Endothelial cell of umbilical vein (primary cell): ENCODE data around the gene DHCR7. TPM values are rescaled to one million over a fixed set of nuclear protein-coding genes. Genes with fewer than 3 reads are reported as not detected.

Experiments used
- BruUV-seq: library from RNA; stranded (reverse); fragments of 400-500 nt; replicated peaks from 2 replicates; lab custom pipeline; 2021; lab: Mats Ljungman, UMichigan
- CTCF ChIA-PET: fragments of 300-600, 350-600 bp; sonication (Branson Sonifier 250); formaldehyde crosslinking; loops from one replicate; lab custom pipeline; 2021; ENCODE audit warnings: antibody characterized with exemption, inconsistent platforms; lab: Charles Lee
- POLR2A ChIA-PET: fragments of 300-600, 350-600 bp; sonication (Branson Sonifier 250); formaldehyde crosslinking; loops from one replicate; lab custom pipeline; 2021; ENCODE audit warnings: antibody characterized with exemption, inconsistent platforms; lab: Charles Lee
- DNase-seq: peaks from one replicate; pipeline ENCODE4 v3.0.0-alpha.2; 2011; ENCODE audit warnings: low read depth, low spot score
- FAIRE-seq: peaks from 2 replicates; lab custom pipeline; 2011; peaks lifted over from hg19 to GRCh38; lab: Jason Lieb, UNC
- H2AFZ ChIP-seq: 2 replicates; pipeline ENCODE4 v1.6.0; 2012; ENCODE audit warnings: low read depth, low read length, control low read depth, inconsistent platforms
- H3K27ac ChIP-seq: 2 replicates; pipeline ENCODE4 v1.5.1; 2011; ENCODE audit warnings: low read depth, mild to moderate bottlenecking, control low read depth, low read length, moderate library complexity; ENCODE audit not compliant: insufficient read depth
- H3K27me3 ChIP-seq, 2 experiments: 2 replicates each; pipeline versions ENCODE4 v1.6.0 to v1.6.1; 2011; ENCODE audit warnings: low read length in 2 of 2, mixed read lengths in 1 of 2; ENCODE audit not compliant: control insufficient read depth in 2 of 2, insufficient read depth in 2 of 2
- H3K36me3 ChIP-seq, 2 experiments: 2 replicates in 1 of 2; 3 replicates in 1 of 2; pipeline ENCODE4 v1.5.1; 2011; ENCODE audit warnings: low read length in 2 of 2, mild to moderate bottlenecking in 1 of 2, moderate library complexity in 1 of 2; ENCODE audit not compliant: control insufficient read depth in 2 of 2, insufficient read depth in 2 of 2; ENCODE audit errors: extremely low read depth in 1 of 2
- H3K4me1 ChIP-seq: 3 replicates; pipeline ENCODE4 v1.5.1; 2011; ENCODE audit warnings: mild to moderate bottlenecking, low read length; ENCODE audit not compliant: control insufficient read depth, insufficient read depth; ENCODE audit errors: extremely low read depth
- H3K4me2 ChIP-seq: 2 replicates; pipeline ENCODE4 v1.6.1; 2011; ENCODE audit warnings: low read length, control low read depth, mixed read lengths; ENCODE audit not compliant: insufficient read depth
- H3K4me3 ChIP-seq, 3 experiments: fragments of 200-600 bp in 1 of 3; sonication (generic), shearing (Covaris generic) in 1 of 3; replicated peaks in 1 of 3; 2 replicates each; pipeline ENCODE4 v1.5.1; 2011 to 2016; ENCODE audit warnings: control low read depth in 3 of 3, low read length in 3 of 3, mild to moderate bottlenecking in 2 of 3, inconsistent platforms in 1 of 3, low read depth in 1 of 3, moderate library complexity in 1 of 3; ENCODE audit not compliant: insufficient read depth in 1 of 3
- H3K79me2 ChIP-seq: 2 replicates; pipeline ENCODE4 v1.6.0; 2012; ENCODE audit warnings: low read length, inconsistent platforms; ENCODE audit not compliant: control insufficient read depth, insufficient read depth
- H3K9ac ChIP-seq: replicated peaks from 2 replicates; pipeline ENCODE3; 2011; ENCODE audit warnings: low read length, control low read depth; ENCODE audit not compliant: insufficient read depth; ENCODE audit errors: extremely low read depth
- H3K9me1 ChIP-seq: replicated peaks from 3 replicates; pipeline ENCODE4 v1.6.0; 2011; ENCODE audit warnings: mild to moderate bottlenecking, low read length; ENCODE audit not compliant: control insufficient read depth, insufficient read depth; ENCODE audit errors: extremely low read depth
- H3K9me3 ChIP-seq: replicated peaks from 2 replicates; pipeline ENCODE4 v1.5.1; 2012; ENCODE audit warnings: low read length, inconsistent platforms; ENCODE audit not compliant: control insufficient read depth, insufficient read depth
- H4K20me1 ChIP-seq: replicated peaks from 2 replicates; pipeline ENCODE3; 2011; ENCODE audit warnings: mild to moderate bottlenecking, low read length; ENCODE audit not compliant: control insufficient read depth, insufficient read depth; ENCODE audit errors: extremely low read depth
- EZH2 ChIP-seq: IDR thresholded peaks from 2 replicates; pipeline ENCODE4 v1.6.1; 2012; ENCODE audit warnings: borderline replicate concordance, low read depth, mild to moderate bottlenecking, moderate library complexity, low read length, inconsistent platforms; ENCODE audit not compliant: severe bottlenecking
- FOS ChIP-seq: IDR thresholded peaks from 2 replicates; pipeline ENCODE4 v1.6.1; 2011; ENCODE audit warnings: mild to moderate bottlenecking, low read length, moderate library complexity, borderline replicate concordance; ENCODE audit not compliant: insufficient read depth
- GATA2 ChIP-seq: IDR thresholded peaks from 2 replicates; pipeline ENCODE4 v1.7.0; 2011; ENCODE audit warnings: low read depth, mild to moderate bottlenecking, moderate library complexity, mixed read lengths, low read length; ENCODE audit not compliant: insufficient read length, insufficient read depth
- JUN ChIP-seq: IDR thresholded peaks from 2 replicates; pipeline ENCODE4 v1.6.1; 2011; ENCODE audit warnings: borderline replicate concordance, low read depth; ENCODE audit not compliant: insufficient read length, insufficient read depth
- MAX ChIP-seq: IDR thresholded peaks from 2 replicates; pipeline ENCODE4 v1.6.1; 2011; ENCODE audit not compliant: insufficient read depth, insufficient read length
- MYC ChIP-seq: IDR thresholded peaks from one replicate; pipeline ENCODE4 v1.6.1; 2011; ENCODE audit warnings: mild to moderate bottlenecking, low read depth, low read length
- POLR2A ChIP-seq: IDR thresholded peaks from 2 replicates; pipeline ENCODE4 v1.6.1; 2012; ENCODE audit warnings: low read depth, mild to moderate bottlenecking, control low read depth, low read length
- POLR2AphosphoS5 ChIP-seq: IDR thresholded peaks from 2 replicates; pipeline ENCODE4 v1.6.1; 2012; ENCODE audit warnings: low read depth, mild to moderate bottlenecking, control low read depth, low read length, moderate library complexity; ENCODE audit not compliant: insufficient read depth
- dilution Hi-C: fragments of 300-500 bp; cut with MboI; formaldehyde crosslinking; loops from one replicate; pipeline ENCODE4 v1.15.0; 2019; ENCODE audit warnings: low sequenced_read_pairs; ENCODE audit not compliant: extremely low pct_ligation_motif_present
- intact Hi-C: fragments of 100-400 bp; cut with micrococcal nuclease; formaldehyde crosslinking; loops from one replicate; pipeline ENCODE4 v1.10.0; 2022
- polyA plus RNA-seq, 4 experiments: library from polyadenylated mRNA; depleted of rRNA in 3 of 4; stranded (reverse) in 3 of 4; unstranded in 1 of 4; fragments of >200 nt; gene quantifications; 2 replicates each; pipeline versions ENCODE4 v1.2.1 to v1.2.3, GENCODE V29; 2011 to 2012; ENCODE audit warnings: missing spikeins in 1 of 4
- total RNA-seq: library from RNA; stranded (reverse); gene quantifications from 2 replicates; pipeline ENCODE4 v1.2.3, GENCODE V29; 2021
- TF ChIP-seq, protein P1 (sequence below), 2 donors: IDR thresholded peaks; 1 replicate in 1 of 2; 2 replicates in 1 of 2; pipeline ENCODE4 v1.5.1; 2011; ENCODE audit warnings: low read length in 2 of 2, mild to moderate bottlenecking in 2 of 2, moderate library complexity in 2 of 2, control low read depth in 1 of 2, inconsistent platforms in 1 of 2, low read depth in 1 of 2; ENCODE audit not compliant: insufficient read depth in 1 of 2; ENCODE audit errors: extremely low read depth in 1 of 2

Gene DHCR7
- total and polyA plus RNA-seq, 2 donors (not counting 3 experiments of a cell fraction or from before 2014, with no cell fraction given), result 171 to 175 TPM

GRCh38 chr11:71482216-71482615 lies 34.0 kb upstream of the DHCR7 start:
- Histone ChIP-seq H3K4me2 (no peak overlapping the region), H3K4me1 (no peaks in the 10 kb centered on the region), H3K27ac (no peak overlapping the region), H3K36me3 (peaks cover 5 to 54% of the 10 kb centered on the region in 2 experiments), H4K20me1 (no peaks in the 10 kb centered on the region), H3K4me3 (no peak overlapping the region), H2AFZ (no peak overlapping the region), H3K9me3 (no peaks in the 10 kb centered on the region), H3K27me3 (no peaks in the 10 kb centered on the region), H3K9me1 (no peaks in the 10 kb centered on the region), H3K9ac (no peak overlapping the region), H3K79me2 (no peaks in the 10 kb centered on the region)
- no TSS peak for BruUV-seq
- no peak for FAIRE-seq
- dilution Hi-C loops (no loop called here), intact Hi-C loops (loop anchor here (10.0 kb wide), 1 partner anchor 103 kb away; the partner anchor contains the start of gene KRTAP5-11)
- ChIA-PET POLR2A (no interaction called here), CTCF (no interaction called here)
- no peak for DNase-seq
- TF ChIP-seq POLR2A (no peak), MYC (no peak), MAX (no peak), GATA2 (no peak), FOS (no peak), POLR2AphosphoS5 (no peak), JUN (no peak), EZH2 (no peak)
- TF ChIP-seq, protein P1, sequence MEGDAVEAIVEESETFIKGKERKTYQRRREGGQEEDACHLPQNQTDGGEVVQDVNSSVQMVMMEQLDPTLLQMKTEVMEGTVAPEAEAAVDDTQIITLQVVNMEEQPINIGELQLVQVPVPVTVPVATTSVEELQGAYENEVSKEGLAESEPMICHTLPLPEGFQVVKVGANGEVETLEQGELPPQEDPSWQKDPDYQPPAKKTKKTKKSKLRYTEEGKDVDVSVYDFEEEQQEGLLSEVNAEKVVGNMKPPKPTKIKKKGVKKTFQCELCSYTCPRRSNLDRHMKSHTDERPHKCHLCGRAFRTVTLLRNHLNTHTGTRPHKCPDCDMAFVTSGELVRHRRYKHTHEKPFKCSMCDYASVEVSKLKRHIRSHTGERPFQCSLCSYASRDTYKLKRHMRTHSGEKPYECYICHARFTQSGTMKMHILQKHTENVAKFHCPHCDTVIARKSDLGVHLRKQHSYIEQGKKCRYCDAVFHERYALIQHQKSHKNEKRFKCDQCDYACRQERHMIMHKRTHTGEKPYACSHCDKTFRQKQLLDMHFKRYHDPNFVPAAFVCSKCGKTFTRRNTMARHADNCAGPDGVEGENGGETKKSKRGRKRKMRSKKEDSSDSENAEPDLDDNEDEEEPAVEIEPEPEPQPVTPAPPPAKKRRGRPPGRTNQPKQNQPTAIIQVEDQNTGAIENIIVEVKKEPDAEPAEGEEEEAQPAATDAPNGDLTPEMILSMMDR (IDR thresholded peaks at IDR 0.05; ENCODE audit: extremely low read depth in 1 of 2, insufficient read depth in 1 of 2, low read depth in 1 of 2, low read length in 2 of 2), result no peak
